HUES48 (cell line): Measurements from ENCODE around the gene ARPC5L.

Experiments used
- H3K27ac ChIP-seq: one replicate; pipeline ENCODE4 v1.7.0; 2013; ENCODE audit warnings: low read depth, low read length, inconsistent platforms
- H3K27me3 ChIP-seq: 2 replicates; pipeline ENCODE4 v1.6.1; 2013; ENCODE audit warnings: mild to moderate bottlenecking, low read length; ENCODE audit not compliant: control insufficient read depth, insufficient read depth
- H3K36me3 ChIP-seq: 2 replicates; pipeline ENCODE4 v1.6.1; 2013; ENCODE audit warnings: low read length; ENCODE audit not compliant: control insufficient read depth, insufficient read depth
- H3K4me1 ChIP-seq: 2 replicates; pipeline ENCODE4 v1.6.1; 2013; ENCODE audit warnings: mild to moderate bottlenecking, low read length; ENCODE audit not compliant: control insufficient read depth, insufficient read depth
- H3K4me3 ChIP-seq: 2 replicates; pipeline ENCODE4 v1.5.1; 2013; ENCODE audit warnings: mild to moderate bottlenecking, low read depth, low read length
- H3K9ac ChIP-seq: 2 replicates; pipeline ENCODE4 v1.6.1; 2013; ENCODE audit warnings: mild to moderate bottlenecking, low read depth, low read length, moderate library complexity
- H3K9me3 ChIP-seq: 2 replicates; pipeline ENCODE4 v1.6.1; 2013; ENCODE audit warnings: low read length; ENCODE audit not compliant: control insufficient read depth, insufficient read depth

ARPC5L gene

GRCh38 chr9:124869986-124870560 lies 8.1 kb downstream of the ARPC5L start:
- H3K4me1 ChIP-seq = peaks cover 31% of the 10 kb centered on the region
- peak overlapping the region; percentile 0 for H3K27ac ChIP-seq
- peaks cover 37% of the 10 kb centered on the region for H3K36me3 ChIP-seq
- H3K4me3 ChIP-seq = peak overlapping the region; percentile 100
- H3K9me3 ChIP-seq = no peaks in the 10 kb centered on the region
- peak overlapping the region; percentile 94 for H3K9ac ChIP-seq
- H3K27me3 ChIP-seq = no peaks in the 10 kb centered on the region

GRCh38 chr9:124870723-124871122 lies 8.8 kb downstream of the ARPC5L start:
- Histone ChIP-seq H3K9ac (0 out of 2 replicates have a peak overlapping the region, but pooled peaks have one; percentile 94), H3K27ac (peak overlapping the region; percentile 5), H3K27me3 (no peaks in the 10 kb centered on the region), H3K4me1 (peaks cover 31% of the 10 kb centered on the region), H3K4me3 (peak overlapping the region; percentile 100), H3K9me3 (no peaks in the 10 kb centered on the region), H3K36me3 (peaks cover 44% of the 10 kb centered on the region)

GRCh38 chr9:124871156-124871561 lies 9.2 kb downstream of the ARPC5L start:
- Histone ChIP-seq H3K27ac (no peak overlapping the region), H3K36me3 (peaks cover 48% of the 10 kb centered on the region), H3K4me1 (peaks cover 31% of the 10 kb centered on the region), H3K4me3 (no peak overlapping the region), H3K27me3 (no peaks in the 10 kb centered on the region), H3K9me3 (no peaks in the 10 kb centered on the region), H3K9ac (no peak overlapping the region)

GRCh38 chr9:124873664-124874063 lies 11.7 kb downstream of the ARPC5L start:
- no peaks in the 10 kb centered on the region for H3K9me3 ChIP-seq
- no peaks in the 10 kb centered on the region for H3K27me3 ChIP-seq
- no peak overlapping the region for H3K9ac ChIP-seq
- H3K27ac ChIP-seq = no peak overlapping the region
- peaks cover 73% of the 10 kb centered on the region for H3K36me3 ChIP-seq
- no peak overlapping the region for H3K4me3 ChIP-seq
- peaks cover 18% of the 10 kb centered on the region for H3K4me1 ChIP-seq

GRCh38 chr9:124875501-124875900 lies 13.6 kb downstream of the ARPC5L start:
- Histone ChIP-seq H3K9me3 (no peaks in the 10 kb centered on the region), H3K4me1 (peaks cover 25% of the 10 kb centered on the region), H3K36me3 (peaks cover 81% of the 10 kb centered on the region), H3K9ac (no peak overlapping the region), H3K27ac (no peak overlapping the region), H3K27me3 (no peaks in the 10 kb centered on the region), H3K4me3 (no peak overlapping the region)

GRCh38 chr9:124877021-124877782 lies 15.3 kb downstream of the ARPC5L start:
- peaks cover 74% of the 10 kb centered on the region for H3K36me3 ChIP-seq
- no peak overlapping the region for H3K9ac ChIP-seq
- no peaks in the 10 kb centered on the region for H3K9me3 ChIP-seq
- H3K4me3 ChIP-seq = no peak overlapping the region
- H3K27ac ChIP-seq = no peak overlapping the region
- no peaks in the 10 kb centered on the region for H3K27me3 ChIP-seq
- peaks cover 20% of the 10 kb centered on the region for H3K4me1 ChIP-seq

- H3K9me3 ChIP-seq = no peaks in the 10 kb centered on the region
- no peak overlapping the region for H3K9ac ChIP-seq
- H3K4me3 ChIP-seq = no peak overlapping the region
- H3K36me3 ChIP-seq = peaks cover 68% of the 10 kb centered on the region
- H3K27ac ChIP-seq = peak overlapping the region; percentile 29
- H3K27me3 ChIP-seq = no peaks in the 10 kb centered on the region
- peaks cover 20% of the 10 kb centered on the region for H3K4me1 ChIP-seq
Observed at GRCh38 chr9:124878021-124878420, 16.1 kb downstream of the ARPC5L start.

- H3K9me3 ChIP-seq = no peaks in the 10 kb centered on the region
- H3K27me3 ChIP-seq = no peaks in the 10 kb centered on the region
- peaks cover 63% of the 10 kb centered on the region for H3K36me3 ChIP-seq
- H3K9ac ChIP-seq = no peak overlapping the region
- H3K4me3 ChIP-seq = no peak overlapping the region
- H3K27ac ChIP-seq = no peak overlapping the region
- peaks cover 20% of the 10 kb centered on the region for H3K4me1 ChIP-seq
Observed at GRCh38 chr9:124878518-124878917, 16.6 kb downstream of the ARPC5L start.

GRCh38 chr9:124879226-124879625 lies 17.3 kb downstream of the ARPC5L start:
- H3K4me1 ChIP-seq = peaks cover 20% of the 10 kb centered on the region
- no peaks in the 10 kb centered on the region for H3K9me3 ChIP-seq
- H3K36me3 ChIP-seq = peaks cover 56% of the 10 kb centered on the region
- H3K9ac ChIP-seq = no peak overlapping the region
- no peak overlapping the region for H3K4me3 ChIP-seq
- no peaks in the 10 kb centered on the region for H3K27me3 ChIP-seq
- no peak overlapping the region for H3K27ac ChIP-seq

GRCh38 chr9:124880501-124880900 lies 18.6 kb downstream of the ARPC5L start:
- Histone ChIP-seq H3K9ac (no peak overlapping the region), H3K36me3 (peaks cover 44% of the 10 kb centered on the region), H3K27me3 (no peaks in the 10 kb centered on the region), H3K9me3 (no peaks in the 10 kb centered on the region), H3K4me1 (peaks cover 20% of the 10 kb centered on the region), H3K27ac (peak overlapping the region; percentile 73), H3K4me3 (no peak overlapping the region)

GRCh38 chr9:124881138-124881743 lies 19.3 kb downstream of the ARPC5L start:
- Histone ChIP-seq H3K4me1 (peaks cover 20% of the 10 kb centered on the region), H3K9me3 (no peaks in the 10 kb centered on the region), H3K27me3 (no peaks in the 10 kb centered on the region), H3K36me3 (peaks cover 36% of the 10 kb centered on the region), H3K4me3 (no peak overlapping the region), H3K9ac (no peak overlapping the region), H3K27ac (no peak overlapping the region)
